Measurements from ENCODE around the gene SIRT5.

SIRT5 gene

GRCh38 chr6:13589801-13590200 lies 15.4 kb downstream of the SIRT5 start:
- DNase-seq (ENCODE audit: low read depth in 2 of 2), result no peak

GRCh38 chr6:13590574-13591153 lies 16.3 kb downstream of the SIRT5 start:
- DNase-seq (ENCODE audit: low read depth in 2 of 2), result no peak

GRCh38 chr6:13591205-13591921 lies 17.0 kb downstream of the SIRT5 start:
- DNase-seq (ENCODE audit: low read depth in 2 of 2), result no peak

DNA sequence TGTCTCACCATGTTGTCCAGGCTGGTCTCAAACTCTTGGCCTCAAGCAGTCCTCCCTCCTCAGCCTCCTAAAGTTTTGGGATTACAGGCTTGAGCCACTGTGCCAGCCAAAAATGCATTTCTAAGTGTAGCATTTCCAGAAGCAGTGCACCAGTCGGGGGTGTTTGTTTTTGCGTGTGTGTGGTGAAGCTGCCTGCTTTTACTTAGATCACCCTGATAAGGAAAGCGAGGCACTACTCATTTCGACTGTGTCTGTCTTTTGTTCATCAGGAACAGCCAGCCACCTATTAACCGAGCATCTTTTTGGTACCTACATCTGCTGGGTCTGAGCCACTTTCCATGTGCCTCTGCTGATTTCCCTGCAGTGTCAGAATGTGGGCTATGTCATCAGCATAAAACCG lies 18.7 kb downstream of the SIRT5 start:
- no peak for DNase-seq (ENCODE audit: low read depth in 2 of 2)

GRCh38 chr6:13593720-13594119 lies 19.3 kb downstream of the SIRT5 start:
- no peak for DNase-seq (ENCODE audit: low read depth in 2 of 2)

DNA sequence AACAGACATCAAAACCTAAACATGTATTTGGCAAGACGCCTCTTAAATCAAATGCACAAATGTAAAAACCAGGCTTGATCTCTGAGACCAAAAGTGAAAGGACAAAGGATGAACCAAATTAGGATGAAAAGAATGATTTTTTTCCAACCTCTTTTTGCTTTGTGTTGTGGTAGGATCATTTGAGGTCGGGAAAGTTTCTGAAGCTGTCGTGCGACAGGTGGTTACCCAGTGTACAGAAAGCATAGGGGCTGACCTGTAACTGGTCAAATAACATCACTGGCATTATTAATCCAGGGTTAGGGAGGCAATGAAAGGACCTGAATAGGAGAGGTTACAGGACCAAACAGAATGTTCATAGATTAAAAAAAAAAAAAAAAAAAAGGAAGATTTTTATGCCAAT lies 22.7 kb downstream of the SIRT5 start:
- DNase-seq (ENCODE audit: low read depth in 2 of 2), result no peak

GRCh38 chr6:13600036-13600435 lies 25.6 kb downstream of the SIRT5 start:
- no peak for DNase-seq (ENCODE audit: low read depth in 2 of 2)

GRCh38 chr6:13604135-13604534 lies 29.7 kb downstream of the SIRT5 start:
- no peak for DNase-seq (ENCODE audit: low read depth in 2 of 2)

DNA sequence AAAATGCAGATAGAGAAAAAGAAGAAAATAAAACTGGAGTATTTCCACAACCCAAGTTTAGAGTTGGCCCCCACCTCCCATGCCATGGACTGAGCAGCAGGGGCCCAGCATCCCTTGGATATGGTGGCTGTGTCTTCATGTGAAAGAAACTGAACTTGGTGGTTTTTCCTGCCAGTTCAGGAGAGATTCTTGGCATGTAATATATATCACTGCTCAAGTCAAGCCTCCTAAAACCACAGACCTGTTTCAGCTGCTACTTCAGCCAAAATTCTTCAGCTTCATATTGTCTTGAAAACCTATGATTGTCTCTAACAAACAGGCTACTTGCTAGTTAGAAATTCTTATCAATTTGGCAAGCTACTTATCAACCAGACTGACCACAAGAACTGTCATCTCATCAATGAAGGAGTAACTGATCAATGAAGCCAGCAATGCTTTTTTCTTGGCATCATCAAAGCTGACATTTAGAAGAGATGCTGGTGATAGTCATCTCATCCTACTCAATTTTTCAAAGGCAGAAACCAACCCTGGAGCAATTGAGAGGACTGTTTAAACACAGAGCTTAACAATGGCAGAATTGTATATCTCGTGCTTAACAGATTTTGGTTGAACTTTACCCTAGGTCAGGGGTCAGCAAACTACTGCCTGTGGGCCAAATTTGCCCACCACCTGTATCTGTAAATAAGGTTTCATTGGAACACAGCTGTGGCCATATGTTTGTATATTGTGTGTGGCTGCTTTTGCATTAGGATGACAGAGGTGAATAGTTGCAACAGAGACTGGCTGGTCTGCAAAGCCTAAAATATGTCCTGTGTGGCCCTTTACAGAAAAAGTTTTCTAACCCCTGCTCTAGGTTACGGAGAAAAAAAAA lies 30.4 kb downstream of the SIRT5 start:
- DNase-seq (ENCODE audit: low read depth in 2 of 2), result no peak

DNA sequence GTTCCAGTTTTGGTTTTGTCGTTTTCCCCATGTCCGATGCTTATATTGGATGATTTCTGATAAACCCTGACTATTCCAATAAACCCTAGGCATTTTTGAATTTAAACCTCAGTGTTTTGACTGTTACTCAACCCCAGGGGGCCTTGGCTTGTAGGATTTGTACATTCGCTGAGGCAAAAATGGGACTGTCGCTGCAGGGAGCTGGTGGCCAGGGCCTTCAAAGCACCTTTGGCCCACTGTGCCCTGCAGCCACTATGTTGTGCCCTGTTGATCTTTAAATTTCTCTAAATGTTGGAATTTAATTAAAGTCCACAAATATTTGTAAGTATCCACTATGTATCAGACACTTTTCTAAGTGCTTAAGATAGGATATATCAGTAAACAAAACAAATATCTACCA lies 31.2 kb downstream of the SIRT5 start:
- DNase-seq (ENCODE audit: low read depth in 2 of 2), result no peak

- no peak for DNase-seq (ENCODE audit: low read depth in 2 of 2)
Measured at GRCh38 chr6:13611715-13612114, 37.3 kb downstream of the SIRT5 start.

DNA sequence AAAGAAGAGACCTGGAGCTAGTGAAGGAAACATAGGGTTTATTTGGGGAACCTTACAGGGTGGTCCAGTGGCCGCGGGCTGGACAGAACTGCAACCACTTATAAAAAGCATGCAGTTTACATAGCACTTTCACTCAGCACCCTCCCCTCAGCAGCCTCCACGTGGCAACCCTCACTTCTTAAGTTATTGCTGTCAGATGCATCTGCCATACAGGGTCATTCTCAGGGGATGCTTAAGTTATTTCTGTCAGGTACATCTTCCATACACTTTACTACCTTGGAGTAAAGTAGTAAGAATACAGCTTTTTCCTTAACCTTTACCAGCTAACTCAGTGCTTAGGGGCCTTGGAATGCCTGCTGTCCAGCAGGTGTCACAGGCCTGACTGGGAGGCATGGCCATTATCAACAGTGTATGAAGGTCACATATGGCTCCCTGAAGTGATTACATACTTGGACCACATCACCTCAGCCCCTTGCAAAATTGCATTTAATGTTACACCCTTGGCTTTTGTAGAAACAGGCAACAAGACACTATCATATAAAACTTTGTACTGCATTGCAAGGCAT lies 38.7 kb downstream of the SIRT5 start:
- DNase-seq (ENCODE audit: low read depth in 2 of 2), result no peak

DNA sequence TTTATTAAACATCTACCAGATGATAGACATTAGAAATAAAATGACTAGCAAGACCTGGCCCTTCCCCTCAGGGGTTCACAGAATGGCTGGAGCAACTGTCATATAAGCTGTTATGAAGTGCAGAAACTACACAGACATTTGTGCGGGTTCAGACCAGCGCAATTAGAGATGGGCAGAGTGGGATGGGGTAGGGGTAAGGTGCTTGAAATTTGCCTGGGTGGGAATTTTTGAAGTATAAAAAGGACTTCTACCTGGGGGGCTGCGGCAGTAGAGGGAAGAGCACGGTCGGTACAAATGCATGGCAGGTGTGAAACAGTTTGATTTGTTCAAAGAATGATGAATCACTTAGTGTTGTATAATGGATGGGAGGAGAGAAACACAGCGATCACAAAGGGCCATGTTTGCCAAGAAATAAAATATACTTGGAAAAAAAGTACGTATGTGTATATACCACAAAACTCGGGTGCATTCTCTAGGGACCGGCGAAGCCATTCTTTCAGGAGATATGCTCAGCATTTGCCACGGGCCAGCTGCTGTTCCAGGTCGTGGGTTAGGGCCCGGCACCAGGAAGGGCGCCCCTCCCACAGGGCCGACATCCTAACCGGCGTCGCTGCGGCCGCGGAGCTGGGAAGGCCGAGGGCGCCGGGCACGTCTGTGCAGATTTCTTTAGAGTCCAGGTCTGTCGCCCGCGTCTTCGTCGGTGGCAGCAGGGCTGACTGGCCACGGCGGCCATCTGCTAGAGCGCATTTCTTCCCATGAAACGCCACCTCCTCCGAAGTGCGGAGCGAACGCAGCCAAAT lies 39.9 kb downstream of the SIRT5 start:
- DNase-seq (ENCODE audit: low read depth in 2 of 2), result peak in 1 of 2 experiments; percentile 28

GRCh38 chr6:13614926-13615791 lies 40.8 kb downstream of the SIRT5 start, which contains the start of gene NOL7:
NOL7 (plus strand) TSS chr6:13615335; CDS start chr6:13615359, 24 bp downstream.
- DNase-seq (ENCODE audit: low read depth in 2 of 2), result peak; percentile 95 to 99

- peak; percentile 11 to 39 for DNase-seq (ENCODE audit: low read depth in 2 of 2)
Measured at GRCh38 chr6:13615792-13616120, 41.4 kb downstream of the SIRT5 start.

DNA sequence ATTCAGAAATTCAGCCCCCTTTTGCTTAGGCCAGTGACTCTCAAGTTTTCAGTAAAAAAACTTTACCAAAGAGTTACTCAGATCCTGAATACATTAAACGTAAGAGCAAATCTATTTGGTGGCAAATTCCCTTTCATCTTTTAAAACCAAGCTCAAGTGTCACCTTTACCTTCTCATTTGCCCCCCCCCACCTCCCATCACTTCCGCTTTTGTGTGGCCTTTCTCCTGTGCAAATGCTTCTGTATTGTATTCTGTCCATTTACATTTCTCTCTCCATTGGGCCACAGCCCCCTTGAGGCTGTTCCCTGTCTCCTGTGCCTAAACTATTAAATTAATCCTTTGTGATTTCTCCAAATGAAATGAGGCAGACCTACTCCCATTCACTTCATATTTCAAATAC lies 42.7 kb downstream of the SIRT5 start:
- DNase-seq (ENCODE audit: low read depth in 2 of 2), result no peak

DNA sequence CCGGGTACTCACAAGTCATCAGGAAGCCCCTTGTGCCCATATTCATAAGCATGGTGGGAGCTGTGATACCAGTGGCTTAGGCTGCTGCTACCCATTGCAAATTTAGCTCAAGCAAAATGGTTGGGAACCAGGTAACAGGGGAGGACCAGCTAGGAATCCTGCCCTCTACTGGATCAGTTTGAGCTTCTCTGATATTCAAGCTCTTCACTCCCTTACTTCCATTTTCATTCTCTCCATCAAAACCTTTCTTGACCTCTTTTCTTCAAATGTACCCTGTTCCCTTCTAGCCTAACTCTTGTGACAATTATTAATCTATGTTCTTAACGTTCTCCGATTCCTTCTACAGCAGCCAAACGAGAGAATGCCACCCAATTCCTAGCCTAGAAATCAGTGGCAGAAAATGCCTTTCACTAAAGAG lies 50.5 kb downstream of the SIRT5 start:
- DNase-seq (ENCODE audit: low read depth in 2 of 2), result no peak

DNA sequence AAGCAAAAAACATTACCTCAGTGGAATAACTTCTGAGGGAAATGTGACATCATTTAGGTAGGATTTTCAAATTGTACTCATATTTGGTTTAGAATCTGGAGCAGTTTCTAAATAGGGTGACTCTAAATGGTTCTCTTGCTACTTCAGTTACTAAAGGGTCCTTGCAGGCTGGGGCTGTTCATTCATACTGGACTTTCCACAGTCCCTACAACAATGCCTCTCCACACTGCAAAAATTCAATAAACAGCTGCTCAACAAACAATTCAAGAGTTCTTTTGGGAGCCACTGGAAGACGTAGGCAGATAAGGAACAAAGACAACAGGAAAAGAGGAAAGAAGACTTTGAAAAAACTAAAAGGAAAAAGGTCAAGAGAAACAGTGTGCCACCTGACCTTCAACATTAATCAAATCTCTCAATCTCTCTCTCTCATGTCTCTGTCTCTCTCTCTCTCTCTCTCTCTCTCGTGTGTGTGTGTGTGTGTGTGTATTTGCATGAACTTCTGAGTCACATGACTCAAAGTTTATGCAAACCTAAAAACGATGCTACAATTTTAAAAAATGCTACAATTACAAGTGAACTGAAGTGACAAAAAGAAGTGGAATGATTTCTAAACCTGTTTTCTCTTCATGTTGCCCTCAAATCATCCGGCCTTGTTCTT lies 55.2 kb downstream of the SIRT5 start:
- DNase-seq (ENCODE audit: low read depth in 2 of 2), result no peak

DNA sequence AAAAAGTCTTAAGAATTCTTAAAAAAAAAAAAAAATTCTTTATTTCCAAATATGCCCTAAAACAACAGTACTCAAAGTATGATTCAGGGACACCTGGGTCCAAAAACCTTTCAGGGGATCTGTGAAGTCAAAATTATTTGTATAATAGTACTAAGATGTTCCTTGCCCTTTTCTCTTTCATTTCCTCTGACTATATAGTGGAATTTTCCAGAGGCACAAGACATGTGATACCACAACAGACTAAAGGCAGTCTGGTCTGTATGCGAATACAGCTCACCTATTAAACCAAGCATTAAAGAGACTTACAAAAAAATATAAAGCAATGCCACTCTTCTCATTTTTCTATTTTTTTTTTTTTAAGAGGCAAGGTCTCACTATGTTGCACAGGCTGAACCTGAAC lies 56.1 kb downstream of the SIRT5 start:
- DNase-seq (ENCODE audit: low read depth in 2 of 2), result no peak

- DNase-seq (ENCODE audit: low read depth in 2 of 2), result no peak
Measured at GRCh38 chr6:13633343-13633742, 58.9 kb downstream of the SIRT5 start.
